HPDE6-E6E7 (cell line): ENCODE measurements around the gene RASSF10.
A peak's percentile ranks its signal among the peaks of the same experiment; 100 is the strongest.
"Not testable (repeated sequence)": the region's sequence is repeated elsewhere in the genome, so short reads cannot be mapped to it uniquely, and the experiment has no call there.

Experiments used
- DNase-seq: peaks from one replicate; pipeline ENCODE4 v3.0.0; 2011; ENCODE audit warnings: missing footprints; ENCODE audit errors: extremely low spot score

Gene RASSF10

DNA sequence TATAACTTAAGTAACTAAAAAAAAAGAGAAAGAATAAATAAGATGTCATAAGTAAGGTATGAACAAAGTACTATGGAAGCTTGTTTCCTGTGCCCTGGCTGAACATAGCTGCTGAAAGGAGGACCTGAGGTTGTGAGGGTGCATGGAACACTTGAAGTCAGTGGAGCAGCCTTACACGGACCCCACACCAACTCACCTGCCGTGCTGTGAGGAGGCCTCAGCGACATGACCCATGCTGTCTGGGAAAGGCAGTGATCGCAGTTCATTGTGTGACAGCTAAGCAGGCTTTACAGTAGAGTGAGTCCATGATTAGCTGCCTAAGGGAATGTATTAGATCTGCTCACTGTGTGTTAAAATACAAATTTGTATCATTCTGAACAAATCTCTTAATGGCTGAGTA, 17.6 kb downstream of the RASSF10 start:
- DNase-seq, result no peak

DNA sequence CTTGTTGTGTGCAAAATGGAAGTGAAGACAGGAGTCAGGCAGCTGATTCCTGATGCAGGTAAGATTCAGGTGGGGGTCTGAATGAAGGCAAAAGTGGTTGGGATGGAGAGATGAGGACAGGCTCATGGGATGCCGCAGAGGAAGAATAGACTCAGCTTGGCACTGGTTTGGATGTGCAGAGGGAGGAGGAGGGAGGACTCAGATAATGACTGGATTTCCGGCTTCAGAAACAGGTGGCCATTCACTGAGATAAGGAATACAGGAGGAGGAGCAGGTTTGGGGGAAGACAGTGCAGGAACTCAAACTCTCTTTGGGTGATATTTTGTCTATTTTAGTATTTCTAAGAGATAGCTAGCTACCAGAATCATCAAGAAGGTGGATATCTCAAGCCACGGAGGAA, 19.2 kb downstream of the RASSF10 start:
- no peak for DNase-seq

DNA sequence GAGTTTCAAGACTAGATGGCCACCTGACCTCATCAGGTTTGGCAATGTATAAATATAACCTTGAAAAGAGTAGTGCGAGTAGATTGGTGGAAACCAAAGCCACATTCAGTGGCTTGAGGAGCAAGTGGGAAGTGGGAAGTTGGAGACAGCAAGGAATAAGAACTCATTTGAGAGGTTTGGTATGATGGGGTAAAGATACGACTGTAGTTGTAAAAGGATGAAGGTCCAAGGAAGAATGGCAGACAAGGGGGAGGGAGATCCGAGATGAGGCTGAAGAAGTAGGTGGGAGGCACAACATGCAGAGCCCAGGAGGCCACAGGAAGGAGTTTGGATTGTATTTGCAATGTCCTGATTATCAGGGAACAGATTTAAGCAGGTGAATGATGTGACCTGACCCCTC, 20.8 kb downstream of the RASSF10 start:
- no peak for DNase-seq

GRCh38 chr11:13030857-13031256, 21.7 kb downstream of the RASSF10 start:
- DNase-seq, result no peak

GRCh38 chr11:13031349-13031748, 22.2 kb downstream of the RASSF10 start:
- DNase-seq, result no peak

DNA sequence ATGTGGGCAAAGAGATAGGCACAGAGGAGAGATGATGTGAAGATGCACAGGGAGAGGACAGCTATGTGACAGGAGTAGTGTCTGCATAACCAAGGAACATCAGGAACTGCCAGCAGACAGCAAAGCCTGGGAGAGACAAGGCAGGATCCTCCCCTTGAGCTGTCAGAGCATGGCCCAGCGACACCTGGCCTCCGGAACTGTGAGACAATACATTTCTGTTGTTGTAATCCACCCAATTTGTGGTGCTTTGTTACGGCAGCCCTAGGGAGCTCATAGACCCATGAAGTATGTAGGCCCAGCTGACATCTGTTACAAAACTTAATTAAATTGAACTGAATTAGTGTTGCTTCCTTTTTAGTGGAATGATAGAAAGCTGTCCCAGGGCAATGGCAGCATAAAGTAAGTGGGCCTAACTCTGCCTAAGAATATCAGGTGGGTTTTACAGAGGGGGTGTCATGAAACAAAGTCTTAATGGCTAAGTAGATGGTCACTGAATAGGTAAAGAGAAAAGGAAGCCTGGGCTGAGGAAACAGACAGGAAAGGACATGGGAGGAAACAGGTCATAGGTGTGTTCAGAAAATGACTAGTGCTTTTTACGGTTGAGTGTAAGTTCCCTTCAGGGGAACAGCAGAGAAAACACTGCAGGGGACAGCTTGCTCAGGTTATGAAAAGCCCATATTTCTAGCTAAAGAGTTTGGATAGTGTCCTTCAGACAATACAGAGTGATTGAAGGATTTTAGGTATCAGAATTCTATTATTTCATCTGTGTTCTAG, 24.8 kb downstream of the RASSF10 start:
- DNase-seq, result no peak

DNA sequence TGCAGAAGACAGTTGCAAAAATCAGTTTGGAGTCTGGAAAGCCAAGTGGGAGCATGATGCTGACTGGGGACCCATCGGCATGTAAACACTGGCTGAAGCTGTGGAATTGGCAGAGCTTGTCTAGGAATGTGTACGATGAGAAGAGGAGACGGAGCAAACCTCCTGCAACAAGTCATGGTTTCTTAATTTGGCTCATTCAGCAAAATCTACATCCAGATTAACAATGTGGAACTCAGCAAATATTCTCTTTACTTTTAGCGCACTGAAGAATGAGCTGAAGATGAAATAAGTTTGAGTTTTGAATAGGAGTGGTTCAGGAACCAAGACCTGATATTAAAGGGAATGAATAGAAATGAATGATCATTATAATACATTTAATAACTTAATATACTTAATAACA, 26.6 kb downstream of the RASSF10 start:
- DNase-seq, result no peak

- no peak for DNase-seq
Measured at GRCh38 chr11:13036235-13036634, 27.1 kb downstream of the RASSF10 start.

- no peak for DNase-seq
Measured at GRCh38 chr11:13038366-13038765, 29.2 kb downstream of the RASSF10 start.

DNA sequence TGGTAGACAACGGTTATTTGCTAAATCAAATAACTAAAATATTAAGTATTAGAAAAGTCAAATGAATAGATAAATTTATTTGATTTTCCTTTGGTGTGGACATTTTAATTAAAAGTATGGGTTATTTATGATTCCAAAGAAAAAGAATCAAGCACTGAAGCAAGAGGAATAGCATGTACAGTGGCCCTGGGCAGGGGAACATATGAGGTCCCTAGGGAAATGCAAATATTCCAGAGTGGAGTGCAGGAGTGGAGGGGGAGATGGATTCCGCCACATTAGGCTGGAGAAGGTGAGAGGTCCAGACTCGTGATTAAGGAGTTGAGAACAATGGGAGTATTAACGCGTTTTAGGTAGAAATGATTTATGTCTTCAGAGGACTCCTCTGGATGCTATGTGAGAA, 30.0 kb downstream of the RASSF10 start:
- DNase-seq, result no peak

DNA sequence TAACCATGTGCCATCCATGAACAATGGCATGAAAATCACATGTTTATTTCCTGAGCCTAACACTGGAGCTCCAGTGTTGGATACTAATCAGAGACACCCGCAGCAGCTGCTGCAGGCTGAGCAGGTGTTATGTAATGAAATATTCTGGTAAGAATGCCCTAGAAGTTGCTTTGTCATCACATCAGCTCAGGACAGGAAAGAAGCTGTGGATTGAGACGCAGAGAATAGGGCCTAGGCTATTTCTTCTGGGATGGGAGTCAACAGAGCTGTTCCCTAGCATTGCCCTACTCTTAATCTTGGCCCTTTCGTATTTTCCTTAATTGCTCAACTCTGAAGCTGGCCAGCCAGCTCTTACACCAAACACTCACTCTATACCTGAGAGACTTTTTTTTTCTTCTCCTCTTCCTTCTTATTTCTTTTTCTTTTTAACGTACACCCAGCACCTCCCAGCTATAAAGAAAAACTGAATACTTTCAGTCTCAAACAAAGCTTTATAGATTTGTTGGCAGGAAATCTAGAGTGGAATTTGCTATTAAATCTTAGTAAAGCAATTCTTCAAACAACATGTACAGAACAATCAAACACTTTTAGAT, 31.9 kb downstream of the RASSF10 start:
- no peak for DNase-seq

GRCh38 chr11:13042873-13043342, 33.8 kb downstream of the RASSF10 start:
- no peak for DNase-seq

DNA sequence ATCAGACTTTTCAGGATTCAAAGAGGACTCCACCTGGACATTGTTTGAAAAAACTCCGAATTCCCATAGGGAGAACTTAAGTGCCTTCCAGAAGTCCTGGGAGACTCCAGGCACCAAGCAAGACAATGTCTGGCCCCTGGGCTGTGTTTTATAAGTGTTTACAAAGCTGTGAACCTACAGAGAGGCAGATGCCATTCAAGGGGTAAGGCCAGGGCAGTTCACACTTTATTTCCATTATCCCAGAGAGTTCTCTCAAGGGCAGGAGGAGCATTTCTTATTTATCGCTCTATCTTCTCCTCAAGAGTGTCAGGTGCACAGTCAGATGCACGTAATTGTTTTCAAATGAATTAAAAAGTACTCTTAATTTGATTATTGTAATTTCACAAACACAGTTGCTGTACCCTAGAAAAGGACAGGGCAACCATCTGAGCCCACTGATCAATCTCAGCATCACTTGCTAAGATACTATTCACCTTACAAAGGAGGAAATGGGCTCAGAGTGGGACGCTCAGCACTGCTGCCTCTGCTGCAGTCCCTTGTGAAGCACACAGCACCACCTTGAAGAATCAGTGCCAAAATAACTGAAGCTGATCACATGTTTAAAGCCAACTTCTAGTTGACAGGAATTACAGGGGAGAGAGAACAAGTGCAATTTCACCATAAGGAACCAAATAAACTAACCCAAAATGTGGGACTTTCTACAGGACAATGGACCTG, 35.0 kb downstream of the RASSF10 start:
- no peak for DNase-seq

DNA sequence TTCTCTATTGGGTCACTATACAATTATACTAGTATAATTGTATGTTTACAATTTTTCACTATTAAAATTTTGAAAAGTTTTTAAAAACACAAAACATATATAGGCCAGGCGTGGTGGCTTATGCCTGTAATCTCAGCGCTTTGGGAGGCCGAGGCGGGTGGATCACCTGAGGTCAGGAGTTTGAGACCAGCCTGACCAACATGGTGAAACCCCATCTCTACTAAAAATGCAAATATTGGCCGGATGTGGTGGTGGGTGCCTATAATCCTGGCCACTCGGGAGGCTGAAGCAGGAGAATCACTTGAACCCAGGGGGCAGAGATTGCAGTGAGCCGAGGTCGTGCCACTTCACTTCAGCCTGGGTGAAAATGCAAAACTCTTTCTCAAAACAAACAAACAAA, 36.0 kb downstream of the RASSF10 start:
- DNase-seq, result not testable (repeated sequence)

GRCh38 chr11:13045734-13046133, 36.6 kb downstream of the RASSF10 start:
- no peak for DNase-seq

DNA sequence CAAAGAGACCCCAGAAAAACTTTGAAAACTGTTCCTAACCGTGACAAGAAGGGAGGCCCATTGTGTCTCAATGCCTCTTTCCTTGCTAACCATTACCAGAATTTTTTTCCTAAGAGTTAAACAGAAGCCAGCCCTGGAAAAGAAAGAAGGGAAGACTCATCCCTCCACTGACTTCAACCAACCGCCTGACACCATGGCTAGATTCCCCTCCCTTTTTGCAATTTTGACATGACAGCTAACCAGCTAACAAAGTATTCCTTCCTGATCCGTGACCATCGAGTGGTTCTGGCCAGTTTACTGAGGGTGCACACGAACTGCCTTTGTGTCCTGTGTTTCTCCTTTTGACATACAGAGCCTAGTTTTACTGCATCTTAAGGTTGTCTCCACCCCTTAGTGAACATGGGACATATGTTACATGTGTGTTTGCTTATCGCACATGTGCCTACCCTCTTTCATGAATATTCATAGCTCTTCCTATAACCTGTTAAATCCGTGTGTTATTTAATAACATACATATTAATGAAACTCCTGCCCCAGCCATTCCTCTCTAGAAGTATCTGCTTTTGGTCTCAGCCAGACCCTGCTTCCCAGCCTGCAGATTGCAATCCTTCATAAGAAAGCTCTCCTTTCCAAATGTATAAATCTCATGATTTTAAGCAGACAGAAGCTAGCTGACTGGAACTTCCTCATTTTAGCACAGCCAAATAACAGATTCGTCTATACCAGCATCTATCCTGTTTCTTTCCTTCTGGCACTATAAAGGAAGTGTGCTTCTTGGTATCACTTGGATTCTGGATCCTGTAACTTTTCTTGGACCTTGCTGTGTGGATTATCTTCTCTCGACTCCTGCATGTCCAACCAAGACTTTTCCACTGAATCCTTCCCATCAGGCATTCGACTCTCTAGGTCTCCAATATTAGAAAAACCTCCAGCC, 37.8 kb downstream of the RASSF10 start:
- no peak for DNase-seq

- DNase-seq, result no peak
Measured at GRCh38 chr11:13047884-13048283, 38.8 kb downstream of the RASSF10 start.

DNA sequence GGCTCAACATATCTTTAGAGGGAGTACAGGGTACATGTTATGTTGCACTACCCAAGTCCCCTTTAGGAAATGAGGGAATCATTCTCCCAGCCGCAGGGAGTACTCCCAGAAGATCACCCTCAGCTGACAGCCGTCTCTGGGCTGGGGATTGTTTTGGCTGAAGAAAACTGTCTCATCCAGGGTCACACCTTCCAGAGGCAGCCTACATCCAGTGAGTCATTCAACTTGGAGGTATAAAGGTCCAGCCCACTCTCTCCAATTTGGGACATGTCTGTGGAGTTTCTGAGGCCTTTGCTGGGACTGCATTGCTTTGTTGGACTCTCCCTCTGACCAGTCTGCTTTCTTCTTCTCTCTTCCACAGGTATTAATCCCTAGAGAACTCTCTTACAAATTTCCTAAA, 42.1 kb downstream of the RASSF10 start:
- DNase-seq, result peak; percentile 33

DNA sequence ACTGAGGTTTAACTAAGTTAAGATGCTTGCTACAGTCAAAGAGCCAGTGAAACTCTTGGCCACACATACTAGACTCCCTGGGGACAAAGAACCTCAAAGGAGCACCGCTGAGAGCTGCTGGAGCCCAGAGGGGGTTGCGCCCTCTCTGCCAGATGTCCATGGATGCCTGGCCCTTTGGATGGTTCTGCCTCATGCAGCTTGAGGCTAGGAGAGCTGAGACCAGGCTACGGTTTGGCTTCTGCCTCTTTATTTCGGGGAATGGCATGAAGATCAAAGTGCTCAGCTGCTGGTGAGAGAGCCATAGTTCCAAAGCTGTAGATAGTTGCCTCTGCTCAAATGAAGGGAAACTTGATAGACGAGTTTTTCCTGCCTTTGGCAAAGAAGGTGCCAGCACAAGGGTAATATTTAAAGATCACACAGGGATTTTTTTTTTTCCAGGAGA, 43.0 kb downstream of the RASSF10 start:
- DNase-seq, result peak; percentile 27

GRCh38 chr11:13053255-13053917, 44.3 kb downstream of the RASSF10 start:
- no peak for DNase-seq

- no peak for DNase-seq
Measured at GRCh38 chr11:13054278-13054677, 45.2 kb downstream of the RASSF10 start.
